GM10847 (cell line): ENCODE results near the gene PCNP.

ENCODE experiments used
- POLR2A ChIP-seq: IDR thresholded peaks from 2 replicates; pipeline ENCODE4 v1.6.1; 2011; ENCODE audit not compliant: insufficient read length; ENCODE audit errors: extremely low read depth

Gene PCNP

GRCh38 chr3:101643009-101643844, 69.2 kb downstream of the PCNP start:
- TF ChIP-seq POLR2A, result no peak
